ENCODE results near the gene SPINT2. TPM values are rescaled to one million over a fixed set of nuclear protein-coding genes. Genes with fewer than 3 reads are reported as not detected.
"Not testable (repeated sequence)": the region's sequence is repeated elsewhere in the genome, so short reads cannot be mapped to it uniquely, and the experiment has no call there.

The SPINT2 gene
- total and polyA plus RNA-seq, 7 experiments from 2014 or later: 35.5 to 139 (median 40.9) TPM

GRCh38 chr19:38252385-38252784 is 12.0 kb upstream of the SPINT2 start:
- H3K27me3 Mint-ChIP-seq: peaks cover 10 to 27% (median 19%) of the 10 kb centered on the region in 5 donors
- ATAC-seq (no peak), DNase-seq (no peak)
- H3K27ac Mint-ChIP-seq: peak overlapping the region in 1 of 9 donors; percentile 59
- CTCF ChIA-PET: no interaction called here
- intact Hi-C loops (cut with micrococcal nuclease): no loop called here
- no peak overlapping the region for H3K27ac ChIP-seq (ENCODE audit: low read depth, low read length)
- no peaks in the 10 kb centered on the region for H3K36me3 ChIP-seq (ENCODE audit: control insufficient read depth in 2 of 3, insufficient read depth in 3 of 3, low read length in 3 of 3)
- no peak overlapping the region for H3K4me3 ChIP-seq (ENCODE audit: low read length)
- peak overlapping the region in 1 of 10 donors; percentile 67 for H3K4me3 Mint-ChIP-seq
- H3K9me3 ChIP-seq (ENCODE audit: control insufficient read depth in 2 of 3, low read length in 3 of 3): no peaks in the 10 kb centered on the region
- H3K4me1 Mint-ChIP-seq: peaks cover 0 to 39% (median 0%) of the 10 kb centered on the region in 7 donors
- H3K9me3 Mint-ChIP-seq: peaks cover 0 to 2% (median 0%) of the 10 kb centered on the region in 11 donors
- H3K27me3 ChIP-seq (ENCODE audit: control insufficient read depth in 2 of 2, insufficient read depth in 2 of 2, low read length in 2 of 2): no peaks in the 10 kb centered on the region
- H3K4me1 ChIP-seq (ENCODE audit: control insufficient read depth in 2 of 2, insufficient read depth in 2 of 2, low read length in 2 of 2): no peaks in the 10 kb centered on the region
- POLR2A ChIA-PET: no interaction called here
- H3K36me3 Mint-ChIP-seq: peaks cover 0 to 17% (median 0%) of the 10 kb centered on the region in 5 donors

- ChIA-PET POLR2A (no interaction called here), CTCF (no interaction called here)
- Histone ChIP-seq H3K27me3 (ENCODE audit: control insufficient read depth in 2 of 2, insufficient read depth in 2 of 2, low read length in 2 of 2) (no peaks in the 10 kb centered on the region), H3K27ac (ENCODE audit: low read depth, low read length) (no peak overlapping the region), H3K4me1 (ENCODE audit: control insufficient read depth in 2 of 2, insufficient read depth in 2 of 2, low read length in 2 of 2) (no peaks in the 10 kb centered on the region), H3K36me3 (ENCODE audit: control insufficient read depth in 2 of 3, insufficient read depth in 3 of 3, low read length in 3 of 3) (no peaks in the 10 kb centered on the region), H3K4me3 (ENCODE audit: low read length) (no peak overlapping the region), H3K9me3 (ENCODE audit: control insufficient read depth in 2 of 3, low read length in 3 of 3) (no peaks in the 10 kb centered on the region)
- no peak for ATAC-seq
- H3K4me3 Mint-ChIP-seq: peak overlapping the region in 1 of 10 donors; percentile 67
- peaks cover 0 to 39% (median 0%) of the 10 kb centered on the region in 7 donors for H3K4me1 Mint-ChIP-seq
- peak overlapping the region in 1 of 9 donors; percentile 79 for H3K27ac Mint-ChIP-seq
- peaks cover 10 to 28% (median 23%) of the 10 kb centered on the region in 5 donors for H3K27me3 Mint-ChIP-seq
- peak in 1 of 9 donors; percentile 36 for DNase-seq
- intact Hi-C loops (cut with micrococcal nuclease): no loop called here
- H3K36me3 Mint-ChIP-seq: peaks cover 0 to 17% (median 0%) of the 10 kb centered on the region in 5 donors
- peaks cover 0 to 2% (median 0%) of the 10 kb centered on the region in 11 donors for H3K9me3 Mint-ChIP-seq
These were observed 11.3 kb upstream of the SPINT2 start for GRCh38 chr19:38252941-38253691.

GRCh38 chr19:38253788-38254187 is 10.6 kb upstream of the SPINT2 start:
- ChIA-PET CTCF (no interaction called here), POLR2A (no interaction called here)
- H3K36me3 ChIP-seq (ENCODE audit: control insufficient read depth in 2 of 3, insufficient read depth in 3 of 3, low read length in 3 of 3): no peaks in the 10 kb centered on the region
- no peak for DNase-seq
- no peaks in the 10 kb centered on the region for H3K9me3 ChIP-seq (ENCODE audit: control insufficient read depth in 2 of 3, low read length in 3 of 3)
- peaks cover 0 to 39% (median 0%) of the 10 kb centered on the region in 7 donors for H3K4me1 Mint-ChIP-seq
- H3K27me3 ChIP-seq (ENCODE audit: control insufficient read depth in 2 of 2, insufficient read depth in 2 of 2, low read length in 2 of 2): no peaks in the 10 kb centered on the region
- peaks cover 0 to 2% (median 0%) of the 10 kb centered on the region in 11 donors for H3K9me3 Mint-ChIP-seq
- no peak overlapping the region for H3K27ac ChIP-seq (ENCODE audit: low read depth, low read length)
- intact Hi-C loops (cut with micrococcal nuclease): no loop called here
- H3K36me3 Mint-ChIP-seq: peaks cover 0 to 17% (median 0%) of the 10 kb centered on the region in 5 donors
- no peaks in the 10 kb centered on the region for H3K4me1 ChIP-seq (ENCODE audit: control insufficient read depth in 2 of 2, insufficient read depth in 2 of 2, low read length in 2 of 2)
- ATAC-seq: no peak
- no peak overlapping the region for H3K4me3 ChIP-seq (ENCODE audit: low read length)
- peak overlapping the region in 2 of 10 donors; percentile 29 to 67 for H3K4me3 Mint-ChIP-seq
- H3K27me3 Mint-ChIP-seq: peaks cover 10 to 29% (median 24%) of the 10 kb centered on the region in 5 donors
- H3K27ac Mint-ChIP-seq: peak overlapping the region in 1 of 9 donors; percentile 79

- intact Hi-C loops (cut with micrococcal nuclease): loop anchor here (1.0 to 2.0 kb wide), 4 partner anchors 9 to 353 kb away; partner anchors contain the start of gene SPINT2 (in 1 of the 2)
These were observed 8.9 kb upstream of the SPINT2 start for GRCh38 chr19:38255383-38256014.

GRCh38 chr19:38261942-38262341 is 2.4 kb upstream of the SPINT2 start:
- H3K36me3 Mint-ChIP-seq; H3K36me3 ChIP-seq (ENCODE audit: control insufficient read depth in 2 of 3, insufficient read depth in 3 of 3, low read length in 3 of 3); H3K4me3 ChIP-seq (ENCODE audit: low read length); DNase-seq; POLR2A ChIA-PET; H3K9me3 ChIP-seq (ENCODE audit: control insufficient read depth in 2 of 3, low read length in 3 of 3); ATAC-seq; intact Hi-C loops (cut with micrococcal nuclease); H3K27ac ChIP-seq (ENCODE audit: low read depth, low read length); H3K27ac Mint-ChIP-seq; H3K4me3 Mint-ChIP-seq; H3K9me3 Mint-ChIP-seq; H3K27me3 ChIP-seq (ENCODE audit: control insufficient read depth in 2 of 2, insufficient read depth in 2 of 2, low read length in 2 of 2): not testable (repeated sequence)
- H3K4me1 Mint-ChIP-seq: peaks cover 17 to 32% (median 26%) of the 10 kb centered on the region in 7 donors
- H3K4me1 ChIP-seq (ENCODE audit: control insufficient read depth in 2 of 2, insufficient read depth in 2 of 2, low read length in 2 of 2): peaks cover 4 to 10% of the 10 kb centered on the region in 2 donors
- CTCF ChIA-PET: interaction anchor here (0.7 kb wide), 1 partner anchor 377 kb away, joined by 8 read pairs; no protein-coding TSS in a partner anchor
- peaks cover 4 to 13% (median 9%) of the 10 kb centered on the region in 5 donors for H3K27me3 Mint-ChIP-seq

More at GRCh38 chr19:38255383-38256014, 8.9 kb upstream of the SPINT2 start:
- ChIA-PET POLR2A (interaction anchor here (0.5 kb wide), 1 partner anchor 10 kb away, joined by 3 read pairs; no protein-coding TSS in a partner anchor), CTCF (no interaction called here)
- Mint-ChIP-seq H3K9me3 (peaks cover 0 to 4% (median 0%) of the 10 kb centered on the region in 11 donors), H3K4me1 (peaks cover 0 to 37% (median 0%) of the 10 kb centered on the region in 7 donors), H3K27me3 (peaks cover 12 to 33% (median 24%) of the 10 kb centered on the region in 5 donors), H3K27ac (peak overlapping the region in 1 of 9 donors; percentile 58), H3K4me3 (peak overlapping the region in 1 of 10 donors; percentile 87), H3K36me3 (peaks cover 0 to 16% (median 0%) of the 10 kb centered on the region in 5 donors)
- Histone ChIP-seq H3K4me3 (ENCODE audit: low read length) (no peak overlapping the region), H3K27me3 (ENCODE audit: control insufficient read depth in 2 of 2, insufficient read depth in 2 of 2, low read length in 2 of 2) (no peaks in the 10 kb centered on the region), H3K4me1 (ENCODE audit: control insufficient read depth in 2 of 2, insufficient read depth in 2 of 2, low read length in 2 of 2) (no peaks in the 10 kb centered on the region), H3K9me3 (ENCODE audit: control insufficient read depth in 2 of 3, low read length in 3 of 3) (no peaks in the 10 kb centered on the region), H3K27ac (ENCODE audit: low read depth, low read length) (no peak overlapping the region), H3K36me3 (ENCODE audit: control insufficient read depth in 2 of 3, insufficient read depth in 3 of 3, low read length in 3 of 3) (no peaks in the 10 kb centered on the region)
- DNase-seq: peak in 1 of 9 donors; percentile 30
- ATAC-seq: peak; percentile 10

GRCh38 chr19:38262585-38263268 is 1.6 kb upstream of the SPINT2 start:
- no peak for DNase-seq
- no peak for ATAC-seq
- H3K36me3 Mint-ChIP-seq: peaks cover 0 to 3% (median 0%) of the 10 kb centered on the region in 5 donors
- H3K4me3 ChIP-seq (ENCODE audit: low read length): no peak overlapping the region
- H3K27me3 Mint-ChIP-seq: peaks cover 2 to 9% (median 5%) of the 10 kb centered on the region in 5 donors
- peaks cover 4 to 10% of the 10 kb centered on the region in 2 donors for H3K4me1 ChIP-seq (ENCODE audit: control insufficient read depth in 2 of 2, insufficient read depth in 2 of 2, low read length in 2 of 2)
- H3K27ac ChIP-seq (ENCODE audit: low read depth, low read length): no peak overlapping the region
- H3K27ac Mint-ChIP-seq: peak overlapping the region in 3 of 9 donors; percentile 45 to 72 (median 50)
- intact Hi-C loops (cut with micrococcal nuclease): no loop called here
- H3K9me3 Mint-ChIP-seq: peaks cover 0 to 3% (median 0%) of the 10 kb centered on the region in 11 donors
- CTCF ChIA-PET: no interaction called here
- no peaks in the 10 kb centered on the region for H3K27me3 ChIP-seq (ENCODE audit: control insufficient read depth in 2 of 2, insufficient read depth in 2 of 2, low read length in 2 of 2)
- H3K4me1 Mint-ChIP-seq: peaks cover 17 to 37% (median 34%) of the 10 kb centered on the region in 7 donors
- POLR2A ChIA-PET: interaction anchor here (0.7 kb wide), 1 partner anchor 530 kb away, joined by 3 read pairs; no protein-coding TSS in a partner anchor
- H3K4me3 Mint-ChIP-seq: peak overlapping the region in 5 of 10 donors; percentile 23 to 86 (median 63)
- no peaks in the 10 kb centered on the region for H3K9me3 ChIP-seq (ENCODE audit: control insufficient read depth in 2 of 3, low read length in 3 of 3)
- no peaks in the 10 kb centered on the region for H3K36me3 ChIP-seq (ENCODE audit: control insufficient read depth in 2 of 3, insufficient read depth in 3 of 3, low read length in 3 of 3)
